Erythroblast (primary cell): ENCODE data around the gene CIART.

Experiments
- GATA1 ChIP-seq: IDR thresholded peaks from 2 replicates; pipeline ENCODE4 v1.6.1; 2011; ENCODE audit warnings: low read depth, mild to moderate bottlenecking, control low read depth, low read length, moderate library complexity
- POLR2A ChIP-seq: IDR thresholded peaks from 2 replicates; pipeline ENCODE4 v1.6.1; 2011; ENCODE audit warnings: mild to moderate bottlenecking, low read length

GRCh38 chr1:150299716-150300115 is 17.4 kb downstream of the CIART start:
- TF ChIP-seq POLR2A, result no peak
- TF ChIP-seq GATA1, result no peak
